GM19099 (cell line): ENCODE data around the gene PRSS16.

Experiments used
- POLR2A ChIP-seq: IDR thresholded peaks from 3 replicates; pipeline ENCODE4 v1.6.1; 2011; ENCODE audit warnings: low read depth; ENCODE audit not compliant: insufficient read length; ENCODE audit errors: extremely low read depth

PRSS16 gene

GRCh38 chr6:27295301-27296079 is 48.0 kb downstream of the PRSS16 start:
- TF ChIP-seq POLR2A = no peak

- no peak for TF ChIP-seq POLR2A
Measured at GRCh38 chr6:27296106-27296783, 48.7 kb downstream of the PRSS16 start.

- TF ChIP-seq POLR2A = no peak
Measured at GRCh38 chr6:27297484-27297856, 50.0 kb downstream of the PRSS16 start.

- TF ChIP-seq POLR2A = no peak
Measured at GRCh38 chr6:27297857-27298730, 50.6 kb downstream of the PRSS16 start.

- TF ChIP-seq POLR2A = no peak
Measured at GRCh38 chr6:27303613-27304272, 56.2 kb downstream of the PRSS16 start.
